Measurements from ENCODE around the gene SLC15A3.

The SLC15A3 gene

DNA sequence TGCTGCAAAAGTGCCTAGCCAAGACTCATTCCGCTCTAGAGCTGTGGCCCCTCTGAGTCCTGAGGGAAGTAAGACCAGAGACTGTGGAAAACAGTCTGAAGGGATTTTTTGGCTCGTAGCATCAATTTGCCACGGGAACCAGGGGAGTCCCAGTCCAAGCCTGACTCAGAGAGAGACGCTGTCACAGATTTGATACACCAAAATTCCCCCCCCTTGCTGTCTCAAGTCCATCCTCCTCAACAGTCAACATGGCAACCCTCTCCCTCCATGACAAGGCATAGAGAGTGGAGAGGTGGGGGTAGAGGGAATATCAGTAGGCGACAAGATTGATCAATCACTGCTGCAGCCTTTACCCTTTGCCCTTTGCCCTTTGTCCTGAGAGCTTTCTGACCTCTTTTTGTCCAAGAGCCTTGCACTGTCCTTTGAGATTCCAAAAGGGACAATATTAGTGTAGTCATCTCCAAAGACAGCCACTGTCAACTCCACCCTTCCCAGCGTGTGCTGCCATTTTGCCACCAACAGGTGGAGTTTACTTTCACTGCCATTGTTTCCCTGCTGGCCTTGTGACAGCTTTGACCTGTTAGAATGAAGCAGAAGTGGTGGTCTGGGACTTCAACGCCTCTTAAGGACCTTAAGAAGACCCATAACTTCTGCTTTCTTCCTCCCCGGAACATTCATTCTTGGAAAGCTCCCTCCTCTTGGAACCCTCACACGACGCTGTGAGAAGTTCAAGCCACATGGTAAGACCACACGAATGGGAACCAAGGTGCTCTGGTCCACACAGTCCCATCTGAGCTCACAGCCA, 7.3 kb downstream of the SLC15A3 start:
- DNase-seq: peak; percentile 23

GRCh38 chr11:60942970-60943565, 8.9 kb downstream of the SLC15A3 start:
- peak; percentile 88 for DNase-seq

- no peak for DNase-seq
These were observed 9.8 kb downstream of the SLC15A3 start for GRCh38 chr11:60942219-60942618.

DNA sequence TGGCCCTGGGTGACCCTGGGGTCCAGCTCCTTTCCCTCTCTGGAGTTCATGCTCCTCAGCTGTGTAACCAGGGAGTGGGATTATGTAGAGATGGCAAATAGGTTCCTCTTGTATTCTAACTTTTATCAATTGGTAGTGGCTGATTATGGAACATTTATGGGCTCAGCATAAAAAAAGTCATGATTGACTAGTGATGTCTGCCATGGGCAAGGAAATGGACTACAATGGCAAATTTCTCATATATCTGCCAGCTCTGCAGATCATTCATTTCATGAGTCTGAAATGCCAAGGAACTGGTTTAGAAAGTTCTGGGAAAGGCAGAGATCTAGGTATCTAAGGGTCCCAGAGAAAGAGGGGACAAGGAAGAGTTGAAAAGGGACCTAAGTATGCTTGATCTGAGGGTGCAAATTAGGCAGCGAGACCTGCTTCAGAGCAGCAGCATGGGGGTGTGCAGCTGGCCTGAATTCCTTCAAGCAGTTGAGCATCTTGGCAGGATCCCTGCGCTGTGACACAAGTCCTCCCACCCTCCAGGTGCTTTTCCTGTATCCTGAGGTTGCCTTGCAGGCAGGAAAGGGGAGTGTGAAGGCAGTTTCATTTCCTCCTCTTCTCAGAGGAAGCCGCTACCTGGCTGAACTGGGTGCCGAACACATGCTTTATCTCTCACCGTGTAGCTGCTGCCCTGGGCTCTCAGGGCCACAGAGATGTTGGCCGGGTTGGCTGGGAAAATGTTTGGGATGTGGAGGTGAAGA, 10.4 kb downstream of the SLC15A3 start:
- DNase-seq: no peak

- DNase-seq: no peak
These were observed 12.1 kb downstream of the SLC15A3 start for GRCh38 chr11:60939855-60940254.

- no peak for DNase-seq
These were observed 12.7 kb downstream of the SLC15A3 start for GRCh38 chr11:60939301-60939700.

- no peak for DNase-seq
These were observed 13.5 kb downstream of the SLC15A3 start for GRCh38 chr11:60938500-60938899.

DNA sequence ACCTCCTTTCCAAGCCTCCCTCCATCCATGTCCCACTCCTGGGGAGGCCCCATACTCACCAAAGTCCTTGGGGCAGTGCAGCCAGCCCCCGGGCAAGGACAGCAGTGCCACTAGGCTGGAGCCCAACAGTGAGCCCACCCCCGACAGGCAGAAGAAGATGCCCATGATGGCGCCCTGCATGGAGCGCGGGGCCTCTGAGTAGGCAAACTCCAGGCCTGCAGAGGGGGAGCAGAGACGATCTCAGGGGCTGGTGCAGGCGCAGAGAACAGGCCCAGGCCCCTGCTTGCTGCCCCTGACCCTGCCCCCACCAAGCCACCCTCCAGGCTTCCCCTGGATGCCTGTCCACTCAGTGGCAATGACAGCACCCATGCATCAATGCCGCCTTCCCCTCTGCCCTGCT, 14.2 kb downstream of the SLC15A3 start:
- DNase-seq: no peak

GRCh38 chr11:60937144-60937527, 14.8 kb downstream of the SLC15A3 start:
- no peak for DNase-seq

DNA sequence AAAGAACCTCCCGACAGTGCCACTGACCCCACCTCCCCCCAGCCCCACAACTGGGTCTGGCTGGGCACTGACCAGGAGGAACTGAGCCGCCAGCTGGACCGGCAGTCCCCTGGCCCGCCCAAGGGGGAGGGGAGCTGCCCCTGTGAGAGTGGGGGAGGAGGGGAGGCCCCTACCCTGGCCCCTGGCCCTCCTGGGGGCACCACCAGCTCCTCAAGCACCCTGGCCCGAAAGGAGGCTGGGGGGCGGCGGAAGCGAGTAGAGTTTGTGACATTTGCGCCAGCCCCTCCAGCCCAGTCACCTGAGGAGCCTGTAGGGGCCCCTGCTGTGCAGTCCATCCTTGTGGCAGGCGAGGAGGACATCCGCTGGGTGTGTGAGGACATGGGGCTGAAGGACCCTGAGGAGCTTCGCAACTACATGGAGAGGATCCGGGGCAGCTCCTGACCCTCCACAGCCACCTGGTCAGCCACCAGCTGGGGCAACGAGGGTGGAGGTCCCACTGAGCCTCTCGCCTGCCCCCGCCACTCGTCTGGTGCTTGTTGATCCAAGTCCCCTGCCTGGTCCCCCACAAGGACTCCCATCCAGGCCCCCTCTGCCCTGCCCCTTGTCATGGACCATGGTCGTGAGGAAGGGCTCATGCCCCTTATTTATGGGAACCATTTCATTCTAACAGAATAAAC, 15.4 kb downstream of the SLC15A3 start:
- no peak for DNase-seq

DNA sequence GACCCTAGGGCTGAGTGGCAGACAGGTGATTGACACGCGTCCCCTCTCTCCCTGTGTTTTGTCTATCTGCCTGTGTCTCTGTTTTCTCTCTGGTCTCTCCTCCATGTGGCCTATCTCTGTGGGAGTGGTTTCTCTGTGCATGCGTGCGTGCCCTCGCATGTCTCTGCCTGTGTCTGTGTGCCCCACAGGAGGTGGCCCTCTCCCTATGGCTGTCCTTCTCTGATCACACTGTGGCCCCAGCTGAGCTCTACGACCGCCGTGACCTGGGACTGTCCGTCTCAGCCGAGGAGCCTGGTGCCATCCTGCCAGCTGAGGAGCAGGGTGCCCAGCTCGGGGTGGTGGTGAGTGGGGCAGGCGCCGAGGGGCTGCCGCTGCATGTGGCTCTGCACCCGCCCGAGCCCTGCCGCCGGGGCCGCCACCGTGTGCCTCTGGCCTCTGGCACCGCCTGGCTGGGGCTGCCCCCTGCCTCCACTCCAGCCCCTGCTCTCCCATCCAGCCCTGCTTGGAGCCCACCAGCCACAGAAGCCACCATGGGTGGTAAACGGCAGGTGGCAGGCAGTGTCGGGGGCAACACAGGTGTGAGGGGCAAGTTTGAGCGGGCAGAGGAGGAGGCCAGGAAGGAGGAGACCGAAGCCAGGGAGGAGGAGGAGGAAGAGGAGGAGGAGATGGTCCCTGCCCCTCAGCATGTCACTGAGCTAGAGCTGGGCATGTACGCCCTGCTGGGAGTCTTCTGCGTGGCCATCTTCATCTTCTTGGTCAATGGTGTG, 16.1 kb downstream of the SLC15A3 start:
- DNase-seq: no peak

- no peak for DNase-seq
These were observed 17.0 kb downstream of the SLC15A3 start for GRCh38 chr11:60934790-60935605.

- DNase-seq: no peak
These were observed 17.7 kb downstream of the SLC15A3 start for GRCh38 chr11:60934124-60934789.

GRCh38 chr11:60933416-60934123, 18.4 kb downstream of the SLC15A3 start:
- no peak for DNase-seq

- DNase-seq: no peak
These were observed 19.2 kb downstream of the SLC15A3 start for GRCh38 chr11:60932605-60933356.

GRCh38 chr11:60931917-60932316, 20.1 kb downstream of the SLC15A3 start:
- no peak for DNase-seq

- DNase-seq: no peak
These were observed 21.6 kb downstream of the SLC15A3 start for GRCh38 chr11:60930394-60930793.

DNA sequence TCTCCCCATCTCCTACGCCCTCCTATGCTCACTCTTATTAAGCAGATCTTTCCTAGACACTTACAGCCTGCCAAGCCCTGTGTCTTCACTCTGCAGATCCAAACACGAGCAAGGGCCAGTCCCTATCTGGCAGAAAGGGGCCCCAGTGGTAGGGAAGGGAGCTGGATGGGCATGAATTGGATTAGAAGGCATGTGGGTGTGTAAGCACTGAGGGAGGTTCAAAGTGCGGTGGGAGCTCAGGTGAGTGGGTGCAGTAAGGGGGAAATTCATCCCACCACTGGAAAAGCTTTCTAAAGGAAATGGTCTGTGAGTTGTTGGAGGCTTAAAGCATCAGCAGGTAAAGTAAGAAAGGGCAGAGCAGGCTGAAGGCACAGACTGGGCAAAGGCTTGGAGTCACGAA, 22.2 kb downstream of the SLC15A3 start:
- no peak for DNase-seq

- no peak for DNase-seq
These were observed 23.4 kb downstream of the SLC15A3 start for GRCh38 chr11:60928563-60929001.

DNA sequence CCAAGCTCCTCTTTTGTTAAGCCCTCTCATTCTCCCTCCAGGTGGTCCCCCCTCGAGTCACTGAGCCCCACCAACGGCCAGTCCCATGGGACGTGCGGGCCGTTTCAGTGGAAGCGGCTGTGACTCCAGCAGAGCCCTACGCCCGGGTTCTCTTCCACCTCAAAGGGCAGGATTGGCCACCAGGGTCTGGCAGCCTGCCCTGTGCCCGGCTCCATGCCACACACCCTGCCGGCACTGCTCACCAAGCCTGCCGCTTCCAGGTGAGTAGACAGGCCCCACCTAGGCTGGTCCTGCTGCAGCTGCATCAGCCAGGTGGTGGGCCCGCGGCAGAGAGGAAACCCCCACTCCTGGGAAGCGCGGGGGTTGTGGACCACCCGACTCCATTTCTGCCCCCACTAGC, 24.4 kb downstream of the SLC15A3 start:
- DNase-seq: no peak

Data from DMS53 (cell line).